ENCODE measurements around the gene SBDS. TPM values are rescaled to one million over a fixed set of nuclear protein-coding genes. Genes with fewer than 3 reads are reported as not detected.

Gene SBDS
- 55.0 and 66.7 TPM in 2 replicates for total RNA-seq

GRCh38 chr7:66995050-66995776, at the start of gene SBDS:
Gene SBDS, minus strand, starts transcription at chr7:66995586. Its CDS starts 169 bp downstream, at chr7:66995417.

GRCh38 chr7:66996444-66997191, 1.2 kb upstream of the SBDS start, which contains the start of gene TYW1:
Gene TYW1, plus strand, starts transcription at chr7:66996833. Its CDS starts 146 bp downstream, at chr7:66996979.

Other genes with a start within 250 kb of the SBDS start
- gene TMEM248, start 74.4 kb downstream of the SBDS start, total RNA-seq, result 51.6 and 59.0 TPM in 2 replicates
- gene TYW1, start 1.2 kb upstream of the SBDS start, total RNA-seq, result 14.8 and 17.7 TPM in 2 replicates

All from endothelial cell of coronary artery (primary cell).